Colonic mucosa (tissue), 4 donors: ENCODE measurements around the gene ELMO3. TPM values are rescaled to one million over a fixed set of nuclear protein-coding genes. Genes with fewer than 3 reads are reported as not detected.
A peak's percentile ranks its signal among the peaks of the same experiment; 100 is the strongest.

Source experiments
- DNase-seq: peaks from one replicate; pipeline ENCODE4 v3.0.0-alpha.2; 2020
- H3K27ac ChIP-seq: fragments of 200-600 bp; one replicate; pipeline ENCODE4 v1.8.0; 2021
- H3K27me3 ChIP-seq: fragments of 200-600 bp; one replicate; pipeline ENCODE4 v1.8.0; 2021
- H3K36me3 ChIP-seq: fragments of 200-600 bp; one replicate; pipeline ENCODE4 v1.8.0; 2021
- H3K4me1 ChIP-seq: fragments of 200-600 bp; one replicate; pipeline ENCODE4 v1.8.0; 2021; ENCODE audit warnings: mild to moderate bottlenecking
- H3K4me3 ChIP-seq: fragments of 200-600 bp; one replicate; pipeline ENCODE4 v1.8.0; 2021
- H3K9ac ChIP-seq, 2 donors: one replicate each; pipeline ENCODE4 v1.7.0; 2013; ENCODE audit warnings: control low read depth in 2 of 2, low read depth in 2 of 2, low read length in 2 of 2
- H3K9me3 ChIP-seq: fragments of 200-600 bp; one replicate; pipeline ENCODE4 v1.8.0; 2021
- intact Hi-C: fragments of 100-400 bp; cut with DNase I; formaldehyde crosslinking; loops from one replicate; pipeline ENCODE4 v1.14.1; 2022
- total RNA-seq, 2 donors: library from RNA; stranded (reverse); fragmentation: NEBNext Ultra II Directional in 1 of 2; extraction: Animal tissue kit (Norgen Biotek cat#: 25700) in 1 of 2; gene quantifications; one replicate each; pipeline ENCODE4 v1.2.1, GENCODE V29; 2021
- TF ChIP-seq, protein P1 (sequence below): fragments of 200-600 bp; IDR thresholded peaks from one replicate; pipeline ENCODE4 v1.8.0; 2022; ENCODE audit warnings: antibody characterized with exemption, mild to moderate bottlenecking
- donor health status: healthy.
- donor health status: DM: no; HTN: no; CAD: no.
- donor health status: DM: no; HTN: no; CAD: no.

ELMO3 gene
- total RNA-seq, 2 donors from 2014 or later = 60.7 to 75.6 TPM

DNA sequence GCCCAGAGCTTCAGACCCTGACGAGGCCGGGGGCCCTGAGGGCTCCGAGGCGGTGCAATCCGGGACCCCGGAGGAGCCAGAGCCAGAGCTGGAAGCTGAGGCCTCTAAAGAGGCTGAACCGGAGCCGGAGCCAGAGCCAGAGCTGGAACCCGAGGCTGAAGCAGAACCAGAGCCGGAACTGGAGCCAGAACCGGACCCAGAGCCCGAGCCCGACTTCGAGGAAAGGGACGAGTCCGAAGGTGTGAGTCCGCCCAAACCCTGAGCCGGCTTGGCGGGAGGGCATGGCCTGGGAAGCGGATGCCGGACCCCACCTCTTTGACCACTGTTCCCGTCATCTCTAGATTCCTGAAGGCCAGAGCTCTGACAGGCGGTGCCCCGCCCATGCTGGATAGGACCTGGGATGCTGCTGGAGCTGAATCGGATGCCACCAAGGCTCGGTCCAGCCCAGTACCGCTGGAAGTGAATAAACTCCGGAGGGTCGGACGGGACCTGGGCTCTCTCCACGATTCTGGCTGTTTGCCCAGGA is 24.2 kb upstream of the ELMO3 start:
- no peaks in the 10 kb centered on the region for H3K36me3 ChIP-seq
- no peaks in the 10 kb centered on the region for H3K27me3 ChIP-seq
- H3K9ac ChIP-seq = peak overlapping the region; percentile 64 to 88
- H3K4me3 ChIP-seq = peak overlapping the region; percentile 50
- no peaks in the 10 kb centered on the region for H3K9me3 ChIP-seq
- no peak for DNase-seq
- intact Hi-C loops = no loop called here
- TF ChIP-seq, protein P1, sequence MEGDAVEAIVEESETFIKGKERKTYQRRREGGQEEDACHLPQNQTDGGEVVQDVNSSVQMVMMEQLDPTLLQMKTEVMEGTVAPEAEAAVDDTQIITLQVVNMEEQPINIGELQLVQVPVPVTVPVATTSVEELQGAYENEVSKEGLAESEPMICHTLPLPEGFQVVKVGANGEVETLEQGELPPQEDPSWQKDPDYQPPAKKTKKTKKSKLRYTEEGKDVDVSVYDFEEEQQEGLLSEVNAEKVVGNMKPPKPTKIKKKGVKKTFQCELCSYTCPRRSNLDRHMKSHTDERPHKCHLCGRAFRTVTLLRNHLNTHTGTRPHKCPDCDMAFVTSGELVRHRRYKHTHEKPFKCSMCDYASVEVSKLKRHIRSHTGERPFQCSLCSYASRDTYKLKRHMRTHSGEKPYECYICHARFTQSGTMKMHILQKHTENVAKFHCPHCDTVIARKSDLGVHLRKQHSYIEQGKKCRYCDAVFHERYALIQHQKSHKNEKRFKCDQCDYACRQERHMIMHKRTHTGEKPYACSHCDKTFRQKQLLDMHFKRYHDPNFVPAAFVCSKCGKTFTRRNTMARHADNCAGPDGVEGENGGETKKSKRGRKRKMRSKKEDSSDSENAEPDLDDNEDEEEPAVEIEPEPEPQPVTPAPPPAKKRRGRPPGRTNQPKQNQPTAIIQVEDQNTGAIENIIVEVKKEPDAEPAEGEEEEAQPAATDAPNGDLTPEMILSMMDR = no peak
- H3K4me1 ChIP-seq = peaks cover 19% of the 10 kb centered on the region
- H3K27ac ChIP-seq = peak overlapping the region; percentile 94

DNA sequence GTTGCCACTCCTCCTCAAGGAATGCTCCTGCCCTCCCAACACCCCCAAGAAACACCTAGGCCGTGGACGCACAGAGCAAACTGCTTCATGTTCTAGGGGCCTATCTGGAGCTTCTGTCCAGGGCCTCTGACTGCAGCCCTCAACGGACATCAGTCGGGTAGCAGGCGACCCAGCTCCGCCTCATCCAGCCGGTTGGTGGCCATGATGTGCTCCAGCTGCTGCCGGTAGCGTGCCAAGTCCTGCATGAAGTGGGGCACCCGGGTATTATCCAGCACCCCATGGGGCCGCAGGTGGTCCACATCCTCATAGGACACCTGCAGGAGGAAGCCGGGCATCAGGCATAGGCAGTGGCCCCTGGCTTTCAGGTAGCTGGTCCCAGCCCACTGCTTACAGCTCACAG is 22.3 kb upstream of the ELMO3 start:
- Histone ChIP-seq H3K4me3 (no peak overlapping the region), H3K9me3 (no peaks in the 10 kb centered on the region), H3K9ac (no peak overlapping the region), H3K4me1 (peaks cover 17% of the 10 kb centered on the region), H3K27ac (no peak overlapping the region), H3K36me3 (no peaks in the 10 kb centered on the region), H3K27me3 (no peaks in the 10 kb centered on the region)
- TF ChIP-seq, protein P1 = no peak
- intact Hi-C loops = no loop called here
- no peak for DNase-seq

DNA sequence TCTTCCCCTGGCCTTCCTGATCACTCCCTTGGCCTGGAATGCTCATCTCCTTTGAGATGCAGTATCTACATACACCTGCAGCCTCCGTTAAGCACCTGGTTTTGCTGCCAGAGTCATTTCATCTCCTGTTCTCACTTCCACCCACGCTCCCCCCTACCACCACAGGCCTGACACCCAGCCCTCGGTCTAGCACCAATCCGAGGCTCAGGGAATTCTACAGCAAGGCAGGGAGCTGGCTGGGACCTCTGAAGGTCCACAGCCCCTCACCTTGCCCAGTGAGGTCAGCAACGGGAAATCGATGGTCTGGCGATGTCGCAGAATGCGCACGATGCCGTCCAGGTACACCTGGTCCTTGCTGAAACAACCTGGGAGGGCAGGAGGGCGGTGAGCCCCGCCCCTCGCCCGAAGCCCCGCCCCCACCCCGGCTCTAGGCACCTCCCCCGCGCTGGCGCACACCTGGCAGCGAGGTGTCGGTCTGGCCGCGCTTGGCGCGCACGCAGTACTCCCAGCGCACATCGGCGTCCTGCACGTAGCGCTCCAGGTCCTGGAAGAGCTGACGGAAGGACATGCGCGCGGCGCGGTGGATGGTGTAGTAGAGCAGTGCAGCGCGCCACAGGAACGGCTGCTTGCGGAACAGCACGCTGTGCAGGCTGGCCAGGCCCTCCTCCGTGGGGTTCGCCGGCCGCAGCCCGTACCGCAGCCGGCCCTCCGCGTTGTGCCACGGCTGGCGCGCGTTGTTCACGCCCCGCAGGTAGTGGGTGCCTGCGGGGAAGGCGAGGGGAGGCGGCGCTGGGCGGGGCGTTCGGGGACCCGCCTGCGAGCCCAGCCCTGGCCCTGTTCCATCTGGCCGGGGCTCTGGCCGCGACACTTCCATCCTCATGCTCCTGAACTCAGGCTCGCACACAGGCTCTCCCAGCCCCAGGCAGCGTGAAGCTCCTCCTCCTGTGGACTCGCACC is 20.9 kb upstream of the ELMO3 start:
- H3K9ac ChIP-seq = peak overlapping the region; percentile 42 to 61
- intact Hi-C loops = no loop called here
- peak overlapping the region; percentile 36 for H3K4me3 ChIP-seq
- DNase-seq = peak; percentile 86
- peaks cover 17% of the 10 kb centered on the region for H3K4me1 ChIP-seq
- no peaks in the 10 kb centered on the region for H3K36me3 ChIP-seq
- TF ChIP-seq, protein P1 = no peak
- peak overlapping the region; percentile 64 for H3K27ac ChIP-seq
- no peaks in the 10 kb centered on the region for H3K9me3 ChIP-seq
- no peaks in the 10 kb centered on the region for H3K27me3 ChIP-seq

DNA sequence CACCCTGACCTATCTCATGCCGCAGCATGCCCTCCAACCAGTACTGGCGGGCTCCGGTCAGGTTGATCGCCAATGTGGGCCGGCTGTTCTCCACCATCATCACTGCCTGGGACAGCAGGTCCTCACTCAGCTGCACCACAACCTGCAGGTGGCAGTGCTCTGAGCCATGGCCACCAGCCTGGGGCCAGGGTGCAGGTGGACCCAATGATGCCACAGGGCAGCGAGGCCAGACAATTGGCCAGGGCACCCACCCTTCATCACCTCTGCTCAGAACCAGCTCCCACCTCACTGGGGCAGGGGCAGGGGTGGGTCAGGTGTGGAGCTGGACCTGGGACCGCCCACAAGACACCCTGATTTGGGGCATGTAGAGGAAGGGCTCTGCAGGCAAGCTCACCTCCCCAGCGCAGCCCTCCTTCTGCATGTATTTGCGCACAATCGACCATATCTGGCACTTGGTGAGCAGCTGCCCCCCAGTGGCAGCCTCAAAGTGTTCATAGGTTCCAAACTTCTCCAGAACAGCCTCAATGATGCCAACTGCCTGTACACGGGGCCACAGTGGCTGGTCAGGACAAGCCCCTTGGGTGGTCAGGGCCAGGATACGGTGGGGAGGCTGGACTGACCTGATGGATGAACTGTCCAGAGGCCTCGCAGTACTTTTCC is 19.4 kb upstream of the ELMO3 start:
- no peak for DNase-seq
- Histone ChIP-seq H3K27me3 (no peaks in the 10 kb centered on the region), H3K9ac (no peak overlapping the region), H3K27ac (no peak overlapping the region), H3K9me3 (no peaks in the 10 kb centered on the region), H3K4me3 (no peak overlapping the region), H3K4me1 (peaks cover 6% of the 10 kb centered on the region), H3K36me3 (no peaks in the 10 kb centered on the region)
- TF ChIP-seq, protein P1 = no peak
- intact Hi-C loops = loop anchor here (10.0 kb wide), 1 partner anchor 205 kb away; no protein-coding TSS in a partner anchor

DNA sequence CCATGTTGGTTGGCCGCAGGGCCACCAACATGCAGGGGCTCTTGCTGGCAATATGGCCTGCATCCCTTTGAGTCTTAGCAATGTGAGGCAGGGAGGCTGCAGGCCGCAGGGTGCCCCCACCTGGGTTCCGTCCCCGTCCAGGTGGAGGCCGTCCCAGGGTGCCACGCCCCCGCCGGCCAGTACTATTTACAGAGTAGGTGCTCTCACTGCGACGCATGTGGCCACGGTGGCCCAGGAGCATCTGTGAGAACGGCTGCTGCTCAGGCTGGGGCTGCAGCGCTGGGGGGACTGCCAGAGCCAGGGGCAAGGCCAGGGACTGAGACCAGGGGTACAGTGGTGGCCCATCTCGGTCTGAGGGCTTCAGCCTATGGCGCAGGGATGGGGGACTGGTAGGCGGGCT is 18.8 kb upstream of the ELMO3 start:
- TF ChIP-seq, protein P1 = no peak
- no peak for DNase-seq
- H3K9ac ChIP-seq = no peak overlapping the region
- intact Hi-C loops = loop anchor here (10.0 kb wide), 1 partner anchor 205 kb away; no protein-coding TSS in a partner anchor
- H3K36me3 ChIP-seq = no peaks in the 10 kb centered on the region
- no peak overlapping the region for H3K27ac ChIP-seq
- no peak overlapping the region for H3K4me3 ChIP-seq
- H3K9me3 ChIP-seq = no peaks in the 10 kb centered on the region
- H3K27me3 ChIP-seq = no peaks in the 10 kb centered on the region
- H3K4me1 ChIP-seq = peaks cover 10% of the 10 kb centered on the region
